Measurements from ENCODE around the gene FAHD1. TPM values are rescaled to one million over a fixed set of nuclear protein-coding genes. Genes with fewer than 3 reads are reported as not detected.

Gene FAHD1
- total RNA-seq, 4 donors from 2014 or later, result 47.4 to 84.7 (median 49.1) TPM

DNA sequence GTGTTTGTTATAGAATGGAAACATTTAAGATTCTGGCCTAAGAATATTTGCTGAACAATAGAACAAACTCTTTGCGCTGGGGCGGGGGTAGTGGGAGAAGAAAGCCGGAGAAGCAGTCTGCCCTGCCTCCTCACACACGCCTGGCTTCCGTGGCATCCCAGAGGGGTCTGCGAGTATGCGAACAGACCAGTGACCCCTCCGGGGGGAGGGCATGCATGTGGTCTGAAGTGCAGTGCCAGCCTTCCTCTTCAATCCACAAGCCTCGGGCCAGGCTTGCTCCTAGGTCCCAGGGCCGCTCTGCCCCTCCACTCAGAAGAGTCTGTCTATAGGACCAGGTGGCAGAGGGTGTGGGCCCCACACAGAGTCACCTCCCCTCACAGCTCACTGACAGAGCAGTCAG is 19.4 kb upstream of the FAHD1 start:
- WGBS, result 88% methylated on average over 9 of the region's 10 CpGs
- no peak for DNase-seq (ENCODE audit: low spot score in 2 of 2)
- H3K36me3 ChIP-seq, result peaks cover 41% of the 10 kb centered on the region

DNA sequence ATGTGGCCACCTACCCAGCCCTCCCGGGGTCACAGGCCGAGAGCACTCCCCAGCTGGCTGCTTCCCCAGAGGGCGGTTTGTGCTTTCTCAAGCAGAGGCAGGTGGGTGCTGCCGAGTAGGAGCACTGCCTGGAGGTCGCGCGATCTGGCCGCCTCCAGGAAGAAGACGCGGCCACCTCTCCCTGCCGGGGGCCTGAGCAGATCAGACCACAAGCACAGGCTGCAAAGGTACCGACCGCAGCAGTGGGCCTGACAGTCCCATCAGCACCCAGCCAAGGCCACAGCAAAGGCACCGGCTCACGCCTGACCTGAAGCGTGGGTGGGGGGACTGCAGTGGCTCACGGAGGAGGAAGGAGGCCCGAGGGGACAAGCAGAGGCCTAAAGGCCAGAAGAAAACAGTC is 18.3 kb upstream of the FAHD1 start:
- no peak overlapping the region for H3K27ac ChIP-seq
- TF ChIP-seq EP300 (IDR thresholded peaks at IDR 0.05) (no peak), POLR2AphosphoS5 (IDR thresholded peaks at IDR 0.05) (no peak), POLR2A (IDR thresholded peaks at IDR 0.05) (no peak)
- no peaks in the 10 kb centered on the region for H3K27me3 ChIP-seq
- H3K36me3 ChIP-seq, result peaks cover 43% of the 10 kb centered on the region
- H3K4me3 ChIP-seq, result no peak overlapping the region
- WGBS, result 79% methylated on average over 18 of the region's 18 CpGs
- H3K4me1 ChIP-seq, result peaks cover 6% of the 10 kb centered on the region
- no peak for DNase-seq (ENCODE audit: low spot score in 2 of 2)
- H3K9me3 ChIP-seq, result no peaks in the 10 kb centered on the region

More for the DNA sequence above, 19.4 kb upstream of the FAHD1 start:
- no peak overlapping the region for H3K27ac ChIP-seq
- TF ChIP-seq POLR2AphosphoS5 (IDR thresholded peaks at IDR 0.05), result no peak
- no peak for TF ChIP-seq EP300 (IDR thresholded peaks at IDR 0.05)
- TF ChIP-seq, protein P1, sequence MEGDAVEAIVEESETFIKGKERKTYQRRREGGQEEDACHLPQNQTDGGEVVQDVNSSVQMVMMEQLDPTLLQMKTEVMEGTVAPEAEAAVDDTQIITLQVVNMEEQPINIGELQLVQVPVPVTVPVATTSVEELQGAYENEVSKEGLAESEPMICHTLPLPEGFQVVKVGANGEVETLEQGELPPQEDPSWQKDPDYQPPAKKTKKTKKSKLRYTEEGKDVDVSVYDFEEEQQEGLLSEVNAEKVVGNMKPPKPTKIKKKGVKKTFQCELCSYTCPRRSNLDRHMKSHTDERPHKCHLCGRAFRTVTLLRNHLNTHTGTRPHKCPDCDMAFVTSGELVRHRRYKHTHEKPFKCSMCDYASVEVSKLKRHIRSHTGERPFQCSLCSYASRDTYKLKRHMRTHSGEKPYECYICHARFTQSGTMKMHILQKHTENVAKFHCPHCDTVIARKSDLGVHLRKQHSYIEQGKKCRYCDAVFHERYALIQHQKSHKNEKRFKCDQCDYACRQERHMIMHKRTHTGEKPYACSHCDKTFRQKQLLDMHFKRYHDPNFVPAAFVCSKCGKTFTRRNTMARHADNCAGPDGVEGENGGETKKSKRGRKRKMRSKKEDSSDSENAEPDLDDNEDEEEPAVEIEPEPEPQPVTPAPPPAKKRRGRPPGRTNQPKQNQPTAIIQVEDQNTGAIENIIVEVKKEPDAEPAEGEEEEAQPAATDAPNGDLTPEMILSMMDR (IDR thresholded peaks at IDR 0.05), result no peak
- TF ChIP-seq POLR2A (IDR thresholded peaks at IDR 0.05), result no peak
- H3K4me3 ChIP-seq, result no peak overlapping the region
- peaks cover 2% of the 10 kb centered on the region for H3K4me1 ChIP-seq
- H3K27me3 ChIP-seq, result no peaks in the 10 kb centered on the region
- no peaks in the 10 kb centered on the region for H3K9me3 ChIP-seq

DNA sequence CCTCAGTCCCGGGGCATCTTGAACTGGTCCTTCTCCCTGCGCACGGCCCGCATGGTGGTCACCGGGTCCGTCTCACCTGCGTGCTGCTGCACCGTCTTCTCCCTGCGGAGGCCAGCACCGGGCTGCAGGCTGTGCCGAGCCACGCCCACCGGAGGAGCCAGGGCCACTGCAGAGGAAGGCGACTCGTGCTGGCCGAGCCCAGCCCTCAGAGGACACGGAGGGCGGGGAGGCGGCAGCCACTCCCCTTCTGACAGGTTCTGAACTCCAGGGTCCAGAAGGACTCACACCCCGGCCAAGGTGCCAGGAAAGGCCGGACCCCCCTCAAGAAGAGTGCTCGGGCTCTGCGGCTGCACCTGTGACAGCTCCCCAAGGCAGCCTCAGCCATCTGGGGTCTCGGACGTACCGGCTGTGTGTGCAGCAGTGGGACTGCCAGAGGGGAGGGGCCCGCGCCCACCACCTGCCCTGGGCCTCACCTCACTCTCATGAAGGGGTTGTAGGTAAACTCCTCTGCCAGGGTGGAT is 17.7 kb upstream of the FAHD1 start:
- H3K4me1 ChIP-seq, result peaks cover 6% of the 10 kb centered on the region
- H3K27ac ChIP-seq, result no peak overlapping the region
- H3K36me3 ChIP-seq, result peaks cover 46% of the 10 kb centered on the region
- no peaks in the 10 kb centered on the region for H3K9me3 ChIP-seq
- TF ChIP-seq POLR2A (IDR thresholded peaks at IDR 0.05) (no peak), EP300 (IDR thresholded peaks at IDR 0.05) (no peak), POLR2AphosphoS5 (IDR thresholded peaks at IDR 0.05) (no peak)
- TF ChIP-seq, protein P1 (IDR thresholded peaks at IDR 0.05), result no peak
- no peak overlapping the region for H3K4me3 ChIP-seq
- H3K27me3 ChIP-seq, result no peaks in the 10 kb centered on the region
- 94% methylated on average over 6 of the region's 28 CpGs for WGBS
- no peak for DNase-seq (ENCODE audit: low spot score in 2 of 2)

DNA sequence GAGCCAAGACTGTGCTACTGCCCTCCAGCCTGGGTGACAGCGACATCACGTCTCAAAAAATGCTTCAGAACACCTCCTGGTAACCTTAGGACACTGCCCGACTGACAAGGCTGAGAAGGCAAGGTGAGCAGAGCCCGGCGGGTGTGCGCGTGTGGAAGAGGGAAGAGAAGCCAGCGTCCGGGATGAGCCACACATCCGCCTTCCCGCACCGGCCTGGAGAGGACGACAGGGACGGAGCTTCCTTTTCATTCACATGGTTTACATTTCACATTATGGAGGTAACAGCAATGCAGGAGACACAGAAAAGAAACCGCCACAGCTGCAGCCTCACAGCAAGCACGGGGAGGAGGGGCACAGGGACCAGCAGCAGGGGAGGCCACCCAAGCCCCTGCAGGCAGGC is 16.9 kb upstream of the FAHD1 start:
- Histone ChIP-seq H3K36me3 (peaks cover 48% of the 10 kb centered on the region), H3K27ac (no peak overlapping the region), H3K4me3 (no peak overlapping the region), H3K9me3 (no peaks in the 10 kb centered on the region), H3K27me3 (no peaks in the 10 kb centered on the region), H3K4me1 (peaks cover 6% of the 10 kb centered on the region)
- no peak for DNase-seq (ENCODE audit: low spot score in 2 of 2)
- 95% methylated on average over 16 of the region's 16 CpGs for WGBS
- TF ChIP-seq, protein P1 (IDR thresholded peaks at IDR 0.05), result no peak
- TF ChIP-seq EP300 (IDR thresholded peaks at IDR 0.05), result no peak
- TF ChIP-seq POLR2A (IDR thresholded peaks at IDR 0.05), result no peak
- no peak for TF ChIP-seq POLR2AphosphoS5 (IDR thresholded peaks at IDR 0.05)

DNA sequence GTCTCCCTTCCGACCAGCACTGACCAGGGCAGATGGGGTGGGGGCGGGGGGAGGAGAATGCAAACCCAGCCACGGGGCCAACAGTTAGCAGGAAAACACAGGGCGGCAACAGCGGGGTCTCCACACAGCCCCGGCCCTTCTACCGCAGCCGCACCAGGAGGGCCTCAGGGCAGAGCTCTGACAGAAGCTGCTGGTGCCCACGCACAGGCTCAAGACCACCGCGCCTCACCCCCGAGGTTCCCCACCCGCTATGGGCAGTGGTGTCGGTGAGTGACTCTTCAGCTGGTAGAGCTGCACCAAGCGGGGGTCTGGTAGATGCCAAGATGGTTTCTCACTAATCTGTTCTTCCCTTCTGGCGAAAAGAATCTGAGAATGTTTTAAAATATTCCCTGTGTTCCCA is 16.5 kb upstream of the FAHD1 start:
- H3K27ac ChIP-seq, result no peak overlapping the region
- TF ChIP-seq, protein P1 (IDR thresholded peaks at IDR 0.05), result no peak
- TF ChIP-seq POLR2A (IDR thresholded peaks at IDR 0.05), result no peak
- H3K4me1 ChIP-seq, result peaks cover 6% of the 10 kb centered on the region
- H3K27me3 ChIP-seq, result no peaks in the 10 kb centered on the region
- H3K36me3 ChIP-seq, result peaks cover 49% of the 10 kb centered on the region
- WGBS, result 94% methylated on average over 12 of the region's 16 CpGs
- H3K9me3 ChIP-seq, result no peaks in the 10 kb centered on the region
- DNase-seq (ENCODE audit: low spot score in 2 of 2), result no peak
- no peak overlapping the region for H3K4me3 ChIP-seq

DNA sequence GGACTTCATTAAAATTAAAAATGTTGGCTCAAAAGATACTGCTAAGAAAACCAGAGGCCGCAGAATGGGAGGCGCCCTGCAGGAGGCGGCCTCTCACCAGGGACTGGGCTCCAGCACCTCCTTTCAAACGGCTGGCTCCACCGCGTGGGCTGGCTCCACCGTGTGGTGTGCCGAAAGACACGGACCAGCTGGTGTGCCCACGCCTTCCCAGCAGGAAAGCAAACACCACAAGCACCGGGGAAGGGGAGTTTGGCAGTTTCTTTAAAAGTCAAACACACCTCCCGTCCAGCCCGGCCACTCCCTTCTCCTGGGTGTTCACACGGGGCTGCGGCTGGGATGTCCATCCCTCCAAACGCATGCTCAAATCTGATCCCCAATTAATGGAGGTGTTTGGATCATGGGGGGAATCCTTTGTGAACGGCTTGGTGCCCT is 14.3 kb upstream of the FAHD1 start:
- Histone ChIP-seq H3K27ac (no peak overlapping the region), H3K4me3 (no peak overlapping the region), H3K27me3 (no peaks in the 10 kb centered on the region), H3K9me3 (no peaks in the 10 kb centered on the region), H3K4me1 (peaks cover 6% of the 10 kb centered on the region), H3K36me3 (peaks cover 62% of the 10 kb centered on the region)
- peak; percentile 70 to 82 for DNase-seq (ENCODE audit: low spot score in 2 of 2)
- TF ChIP-seq, protein P1 (IDR thresholded peaks at IDR 0.05), result peak; percentile 13 to 32
- TF ChIP-seq POLR2AphosphoS5 (IDR thresholded peaks at IDR 0.05), result no peak
- 20% methylated on average over 15 of the region's 17 CpGs for WGBS
